Bone marrow (tissue), 2 donors: ENCODE data around the gene ZNF469.
"Not testable (repeated sequence)": the region's sequence is repeated elsewhere in the genome, so short reads cannot be mapped to it uniquely, and the experiment has no call there.

ENCODE experiments used
- DNase-seq, 2 donors: peaks; one replicate each; lab custom pipeline; 2025; lab: John Stamatoyannopoulos, UW

Gene ZNF469

GRCh38 chr16:88393034-88393433 is 10.3 kb downstream of the ZNF469 start:
- no peak for DNase-seq

- no peak for DNase-seq
These were observed 10.8 kb downstream of the ZNF469 start for GRCh38 chr16:88393571-88393970.

GRCh38 chr16:88394426-88394825 is 11.7 kb downstream of the ZNF469 start:
- no peak for DNase-seq

GRCh38 chr16:88395669-88396584 is 13.2 kb downstream of the ZNF469 start:
- no peak for DNase-seq

- DNase-seq, result no peak
These were observed 15.6 kb downstream of the ZNF469 start for GRCh38 chr16:88398170-88398873.

- DNase-seq, result no peak
These were observed 16.1 kb downstream of the ZNF469 start for GRCh38 chr16:88398874-88399178.

GRCh38 chr16:88400186-88400585 is 17.4 kb downstream of the ZNF469 start:
- no peak for DNase-seq

GRCh38 chr16:88401604-88402246 is 19.0 kb downstream of the ZNF469 start:
- no peak for DNase-seq

GRCh38 chr16:88402551-88403240 is 19.9 kb downstream of the ZNF469 start:
- no peak for DNase-seq

- DNase-seq, result no peak
These were observed 21.2 kb downstream of the ZNF469 start for GRCh38 chr16:88403794-88404581.

- no peak for DNase-seq
These were observed 22.0 kb downstream of the ZNF469 start for GRCh38 chr16:88404769-88405168.

GRCh38 chr16:88405216-88406060 is 22.7 kb downstream of the ZNF469 start:
- no peak for DNase-seq

GRCh38 chr16:88406096-88407041 is 23.6 kb downstream of the ZNF469 start:
- no peak for DNase-seq

- no peak for DNase-seq
These were observed 24.3 kb downstream of the ZNF469 start for GRCh38 chr16:88407042-88407420.

GRCh38 chr16:88407807-88408206 is 25.0 kb downstream of the ZNF469 start:
- no peak for DNase-seq

- DNase-seq, result no peak
These were observed 25.9 kb downstream of the ZNF469 start for GRCh38 chr16:88408561-88409142.

GRCh38 chr16:88409296-88410065 is 26.7 kb downstream of the ZNF469 start:
- no peak for DNase-seq

GRCh38 chr16:88410297-88410968 is 27.7 kb downstream of the ZNF469 start:
- DNase-seq, result not testable (repeated sequence)
